Stimulated activated CD4-positive, alpha-beta T cell treated with anti-CD3 and anti-CD28 coated beads, Interleukin-4, amount 100 ng/mL, for 1 hour (primary cell): ENCODE measurements around the gene CLEC1B.
"Not testable (repeated sequence)": the region's sequence is repeated elsewhere in the genome, so short reads cannot be mapped to it uniquely, and the experiment has no call there.

Source experiments
- DNase-seq: peaks from one replicate; pipeline ENCODE4 v3.0.0-alpha.2; 2020

Gene CLEC1B

DNA sequence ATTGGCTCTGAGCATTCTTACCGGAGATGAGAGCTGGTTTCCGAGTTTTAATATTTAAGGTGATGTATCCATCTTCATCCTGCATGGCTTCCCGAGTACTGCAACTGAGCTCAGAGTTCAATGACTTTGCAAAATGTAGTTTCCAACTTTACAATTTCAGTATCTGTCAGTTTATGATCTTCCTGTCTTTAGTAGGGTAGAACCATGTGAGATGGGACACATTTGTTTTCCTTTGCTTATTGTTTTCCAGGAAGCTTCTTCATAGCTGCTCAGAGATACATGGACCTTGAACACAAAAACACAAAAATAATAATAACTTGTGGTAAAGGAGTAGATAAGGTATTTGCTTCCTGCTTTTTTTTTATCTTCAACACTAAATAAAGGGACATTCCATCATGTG, at the start of gene CLEC1B:
CLEC1B (minus strand) TSS at position 106 of the 400 bp plus-strand sequence; CDS start at position 85, 21 bp downstream.
- DNase-seq = no peak

DNA sequence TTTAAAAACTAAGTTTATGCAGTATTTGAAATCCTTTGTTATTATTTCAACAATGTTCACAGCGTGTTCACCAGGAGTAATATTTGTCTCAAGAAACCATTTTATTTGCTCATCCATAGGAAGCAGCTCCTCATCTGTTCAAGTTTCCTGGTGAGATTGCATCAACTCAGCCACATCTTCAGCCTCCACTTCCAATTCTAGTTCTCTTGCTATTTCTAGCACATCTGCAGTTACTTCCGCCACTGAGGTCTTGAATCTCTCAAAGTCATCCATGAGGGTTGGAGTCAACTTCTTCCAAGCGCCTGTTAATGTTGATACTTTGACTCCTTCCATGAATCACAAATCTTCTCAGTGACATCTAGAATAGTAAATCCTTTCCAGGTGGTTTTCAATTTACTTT, 49.6 kb upstream of the CLEC1B start:
- DNase-seq = no peak

- no peak for DNase-seq
Observed at GRCh38 chr12:10042167-10042566, 43.2 kb upstream of the CLEC1B start.

DNA sequence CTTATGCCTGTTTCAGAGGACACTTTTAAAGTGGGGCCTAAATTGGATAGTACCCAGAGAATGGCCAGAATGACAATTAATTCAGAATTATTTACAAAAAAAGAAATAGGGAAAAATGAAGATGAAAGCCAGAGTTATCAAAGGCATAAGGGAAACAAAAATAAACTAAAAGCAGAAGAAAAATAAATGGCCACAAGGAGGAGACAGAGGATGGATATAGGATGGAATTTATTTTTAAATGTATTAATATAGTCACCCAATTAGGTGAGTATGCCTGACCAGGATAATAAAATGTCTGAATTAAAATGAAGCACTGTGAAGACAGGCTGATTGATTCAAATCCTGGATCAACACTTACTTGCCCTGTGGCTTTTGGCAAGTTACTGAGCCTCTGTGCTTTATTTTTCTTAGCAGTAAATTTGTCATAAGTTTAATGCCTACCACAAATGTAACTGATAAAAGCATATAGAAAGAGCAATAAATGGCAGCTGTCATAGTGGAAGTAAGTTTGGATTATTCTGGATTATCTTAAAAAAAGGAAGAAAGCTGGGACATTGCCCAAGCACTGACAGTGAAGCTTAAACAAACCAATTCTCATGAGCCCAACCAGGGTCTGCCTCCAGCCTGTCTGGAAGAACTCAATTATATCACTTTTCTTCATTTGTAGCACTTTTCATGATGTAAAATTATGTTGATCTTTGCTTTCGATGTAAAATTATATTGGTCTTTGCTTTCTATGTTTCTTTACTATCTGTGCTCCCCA, 35.0 kb upstream of the CLEC1B start:
- DNase-seq = no peak

DNA sequence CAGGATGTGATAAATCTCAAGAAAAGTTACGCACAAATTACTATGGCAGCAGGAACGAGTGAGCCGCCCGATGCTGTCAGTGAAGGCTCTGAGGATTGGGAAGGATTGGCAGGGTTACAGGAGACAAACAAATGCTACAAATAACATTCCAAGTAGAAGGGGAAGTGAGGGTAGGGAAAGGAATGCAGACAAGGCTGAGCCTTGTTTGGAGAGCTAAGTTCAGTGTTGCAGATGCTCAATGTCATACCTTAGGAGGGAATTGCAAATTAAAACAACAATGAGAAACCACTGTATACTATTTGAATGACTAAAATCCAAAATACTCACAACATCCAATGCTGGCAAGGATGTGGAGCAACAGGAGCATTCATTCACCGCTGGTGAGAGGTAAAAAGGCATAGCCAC, 32.9 kb upstream of the CLEC1B start:
- no peak for DNase-seq

DNA sequence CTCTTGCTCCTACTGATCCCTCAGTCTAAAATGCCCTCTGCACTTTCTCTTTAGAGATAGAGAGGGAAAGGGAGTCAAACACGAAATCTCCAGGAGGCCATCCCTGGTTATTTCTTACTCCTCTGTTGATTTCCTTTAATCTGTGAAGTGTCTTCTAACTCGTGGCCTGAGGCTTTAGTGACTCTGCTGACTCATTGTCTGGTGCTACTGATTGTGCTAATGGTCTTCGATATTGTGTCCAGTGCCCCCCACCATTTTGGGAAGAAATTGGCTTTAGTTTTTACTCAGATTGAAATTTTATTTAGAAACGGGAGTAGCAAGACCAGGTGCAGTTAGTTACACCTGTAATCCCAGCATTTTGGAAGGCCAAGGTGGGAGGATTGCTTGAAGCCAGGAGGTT, 32.4 kb upstream of the CLEC1B start:
- no peak for DNase-seq

DNA sequence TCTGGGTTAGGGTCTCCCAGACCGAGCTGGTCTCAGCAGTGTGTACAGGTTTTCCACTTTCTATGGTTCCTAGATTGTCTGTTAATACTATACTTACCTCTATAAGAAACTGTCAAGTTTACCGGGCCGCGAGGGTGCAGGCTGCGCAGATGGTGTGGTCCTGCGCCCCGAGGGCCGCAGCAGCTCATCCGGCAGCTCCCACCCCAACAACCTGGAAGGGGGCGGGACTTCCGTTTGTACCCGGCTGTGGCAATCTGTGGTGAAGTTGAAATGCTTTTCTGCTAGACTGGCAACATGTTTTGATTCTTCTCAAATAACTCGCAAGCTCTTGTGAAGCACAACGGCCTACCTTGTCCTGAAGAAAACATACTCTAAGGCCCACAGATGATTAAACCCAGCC, 31.5 kb upstream of the CLEC1B start, which contains the start of gene CLEC9A:
CLEC9A (plus strand) TSS at position 237 of the 400 bp plus-strand sequence. CDS start 22,006 bp downstream, outside the sequence.
- DNase-seq = no peak

- no peak for DNase-seq
Observed at GRCh38 chr12:10027721-10028120, 28.8 kb upstream of the CLEC1B start.

GRCh38 chr12:10027311-10027710, 28.4 kb upstream of the CLEC1B start:
- DNase-seq = no peak

- DNase-seq = not testable (repeated sequence)
Observed at GRCh38 chr12:10026666-10027065, 27.7 kb upstream of the CLEC1B start.

DNA sequence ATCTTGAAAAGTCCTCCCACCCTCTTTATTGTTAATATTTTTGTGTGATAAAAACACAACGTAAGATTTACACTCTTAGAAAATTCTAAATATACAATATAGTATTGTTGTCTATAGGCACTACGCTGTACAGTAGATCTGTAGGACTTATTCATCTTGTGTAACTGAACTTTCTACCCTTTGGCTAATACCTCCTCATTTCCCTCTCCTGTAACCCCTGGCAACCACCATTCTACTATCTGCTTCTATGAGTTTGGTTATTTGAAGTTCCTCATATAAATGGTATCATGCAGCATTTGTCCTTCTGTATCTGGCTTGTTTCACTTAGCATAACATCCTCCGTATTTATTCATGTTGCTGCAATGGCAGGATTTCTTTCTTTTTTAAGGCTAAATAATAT, 26.3 kb upstream of the CLEC1B start:
- DNase-seq = no peak

GRCh38 chr12:10021342-10021741, 22.4 kb upstream of the CLEC1B start:
- no peak for DNase-seq

GRCh38 chr12:10018386-10018785, 19.5 kb upstream of the CLEC1B start:
- no peak for DNase-seq

- DNase-seq = no peak
Observed at GRCh38 chr12:10016881-10017280, 18.0 kb upstream of the CLEC1B start.

DNA sequence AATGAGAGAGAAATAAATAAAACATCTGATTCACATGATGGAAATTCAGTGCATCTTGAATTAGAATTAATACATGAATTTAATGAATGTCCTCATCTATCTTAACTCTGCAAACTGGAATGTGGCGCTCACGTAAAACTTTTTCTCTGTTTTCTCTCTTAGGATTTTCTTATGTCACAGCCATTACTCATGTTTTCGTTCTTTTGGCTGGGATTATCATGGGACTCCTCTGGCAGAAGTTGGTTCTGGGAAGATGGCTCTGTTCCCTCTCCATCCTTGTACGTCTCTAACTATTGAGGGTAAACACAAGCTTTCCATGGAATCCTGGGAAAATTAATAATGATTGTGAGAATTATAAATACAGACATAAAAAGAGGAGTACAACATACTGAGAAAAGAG, 16.5 kb upstream of the CLEC1B start:
- no peak for DNase-seq

DNA sequence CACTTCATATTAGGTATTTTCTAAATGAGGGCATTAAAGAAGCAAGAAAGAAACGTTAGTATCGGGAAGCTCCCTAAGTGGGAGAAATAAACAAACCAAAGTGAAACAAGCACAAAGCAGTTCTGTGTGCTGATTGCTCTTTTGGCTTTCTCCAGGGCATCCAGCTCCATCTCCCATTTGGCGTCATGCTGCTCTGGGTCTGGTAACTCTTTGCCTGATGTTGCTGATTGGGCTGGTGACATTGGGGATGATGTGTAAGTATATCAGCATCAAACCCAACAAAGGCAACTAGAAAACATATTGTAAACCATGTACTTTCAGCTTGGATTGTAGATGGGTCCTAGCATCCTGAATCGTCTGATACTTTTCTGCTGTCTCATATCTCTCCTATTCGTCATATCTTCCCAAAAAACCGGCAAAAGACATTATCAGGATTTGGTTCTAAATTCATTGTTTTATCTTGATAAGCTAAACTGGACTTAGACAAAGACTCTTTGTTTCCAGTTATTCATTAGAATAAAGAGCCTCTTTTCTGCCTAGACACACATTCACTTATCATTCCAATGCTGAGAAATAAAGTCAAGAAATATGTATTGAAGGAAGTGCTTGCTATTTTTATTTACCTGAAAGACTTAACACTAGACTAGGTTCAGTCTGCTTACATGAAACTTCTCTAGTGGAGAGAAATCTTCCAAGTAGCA, 13.9 kb upstream of the CLEC1B start:
- DNase-seq = no peak

DNA sequence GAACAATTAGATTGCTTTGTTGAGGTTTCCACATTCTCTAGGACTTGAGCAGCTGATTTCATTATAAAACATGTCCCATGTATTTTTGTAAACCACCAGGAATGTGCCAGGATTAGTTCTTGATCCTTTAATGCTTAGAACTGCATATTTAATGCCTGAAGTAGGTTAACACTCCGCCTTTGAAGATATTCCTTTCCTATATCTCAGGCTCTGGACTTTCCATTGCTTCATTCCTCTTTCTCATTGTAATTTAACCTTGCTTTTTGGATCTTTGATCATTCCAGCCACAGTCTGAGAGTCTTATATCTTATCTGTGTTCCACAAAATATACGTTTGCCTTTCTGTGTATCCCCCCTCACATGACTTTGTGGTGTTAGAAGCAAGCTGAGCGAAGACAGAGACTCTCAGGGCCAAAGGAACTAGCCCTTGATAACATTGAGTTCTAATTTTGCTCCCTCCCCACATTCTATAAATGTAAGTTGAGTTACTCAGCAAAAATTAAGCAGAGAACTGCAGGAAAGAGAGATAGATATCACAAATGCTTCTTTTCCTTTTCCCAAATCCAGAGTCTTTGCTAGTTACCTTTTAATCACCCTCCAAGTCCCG, 2.4 kb upstream of the CLEC1B start:
- no peak for DNase-seq

DNA sequence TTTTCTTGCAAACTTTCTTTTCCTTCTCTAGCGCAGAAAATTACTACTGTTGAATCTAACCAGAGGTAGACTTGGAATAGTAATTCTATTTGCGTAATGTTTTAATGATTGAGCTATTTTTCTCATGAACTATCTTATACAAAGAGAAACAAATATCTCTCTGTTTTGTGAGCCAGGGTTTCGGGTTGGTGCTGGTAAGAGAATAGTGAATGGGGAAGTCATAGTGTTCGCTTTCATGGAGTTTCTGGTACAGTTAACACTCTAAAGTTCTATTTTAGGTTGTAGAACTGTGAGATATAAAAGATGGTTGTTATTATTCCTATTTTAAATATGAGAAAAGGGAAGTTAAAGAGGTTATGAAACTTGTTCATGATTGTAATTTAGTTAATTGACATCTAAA, 6.6 kb downstream of the CLEC1B start:
- no peak for DNase-seq

- no peak for DNase-seq
Observed at GRCh38 chr12:9991876-9992275, 7.0 kb downstream of the CLEC1B start.

- no peak for DNase-seq
Observed at GRCh38 chr12:9980126-9980525, 18.8 kb downstream of the CLEC1B start.

- DNase-seq = no peak
Observed at GRCh38 chr12:9977916-9978315, 21.0 kb downstream of the CLEC1B start.

- DNase-seq = not testable (repeated sequence)
Observed at GRCh38 chr12:9976626-9977025, 22.3 kb downstream of the CLEC1B start.

- no peak for DNase-seq
Observed at GRCh38 chr12:9975614-9976013, 23.3 kb downstream of the CLEC1B start.

DNA sequence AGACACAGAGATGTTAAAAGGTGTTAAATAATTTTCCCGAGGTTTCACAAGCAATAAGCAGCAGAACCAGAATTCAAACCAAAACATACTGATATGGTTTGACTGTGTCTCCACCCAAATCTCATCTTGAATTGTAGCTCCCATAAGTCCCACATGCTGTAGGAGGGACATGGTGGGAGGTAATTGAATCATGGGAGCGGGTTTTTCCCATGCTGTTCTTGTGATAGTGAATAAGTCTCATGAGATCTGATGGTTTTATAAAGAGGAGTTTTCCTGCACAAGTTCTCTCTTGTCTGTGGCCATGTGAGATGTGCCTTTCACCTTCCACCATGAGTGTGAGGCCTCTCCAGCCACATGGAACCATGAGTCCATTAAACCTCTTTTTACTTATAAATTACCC, 24.2 kb downstream of the CLEC1B start:
- not testable (repeated sequence) for DNase-seq
